Bronchial epithelial cell (primary cell): ENCODE measurements around the gene PIP5K1C. TPM values are rescaled to one million over a fixed set of nuclear protein-coding genes. Genes with fewer than 3 reads are reported as not detected.

Experiments used
- DNase-seq: peaks from one replicate; pipeline ENCODE4 v3.0.0-alpha.2; 2010; ENCODE audit warnings: low read depth
- FAIRE-seq: peaks from 2 replicates; lab custom pipeline; 2011; peaks lifted over from hg19 to GRCh38; lab: Jason Lieb, UNC
- H3K27me3 ChIP-seq: 2 replicates; pipeline ENCODE4 v1.5.1; 2011; ENCODE audit warnings: low read length; ENCODE audit not compliant: control insufficient read depth, insufficient read depth
- H3K36me3 ChIP-seq: 2 replicates; pipeline ENCODE4 v1.5.1; 2011; ENCODE audit warnings: low read length; ENCODE audit not compliant: control insufficient read depth, insufficient read depth
- H3K4me3 ChIP-seq: 2 replicates; pipeline ENCODE4 v1.5.1; 2011; ENCODE audit warnings: mild to moderate bottlenecking, low read depth, low read length, control low read depth
- total RNA-seq: library from RNA; depleted of rRNA; stranded (reverse); fragments of >200 nt; gene quantifications from 2 replicates; pipeline ENCODE4 v1.2.1, GENCODE V29; 2014
- TF ChIP-seq, protein P1 (sequence below): IDR thresholded peaks from 2 replicates; pipeline ENCODE4 v1.5.1; 2011; ENCODE audit warnings: mild to moderate bottlenecking, moderate library complexity, low read length, control low read depth, inconsistent platforms; ENCODE audit not compliant: insufficient read depth, severe bottlenecking

The PIP5K1C gene
- total RNA-seq, 1 donor from 2014 or later = 6.3 TPM

DNA sequence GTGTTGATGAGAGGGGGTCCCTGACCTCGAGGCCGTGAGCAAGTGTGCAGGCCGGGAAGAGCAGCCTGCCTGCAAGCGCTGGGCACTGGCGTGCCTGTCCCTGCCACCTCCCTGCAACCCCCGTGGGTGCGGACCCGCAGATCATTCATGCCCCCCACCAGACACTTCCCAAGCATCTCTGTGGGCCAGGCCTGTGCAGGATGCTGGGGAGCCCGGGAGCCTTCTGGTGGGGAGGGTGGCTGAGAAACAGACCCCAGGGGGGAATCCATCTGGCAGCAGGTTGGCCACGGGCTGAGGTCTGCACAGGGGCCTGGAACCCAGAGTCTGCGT lies 55.2 kb downstream of the PIP5K1C start:
- peaks cover 5% of the 10 kb centered on the region for H3K36me3 ChIP-seq
- FAIRE-seq (peak; percentile 32), DNase-seq (no peak)
- no peaks in the 10 kb centered on the region for H3K27me3 ChIP-seq
- TF ChIP-seq, protein P1, sequence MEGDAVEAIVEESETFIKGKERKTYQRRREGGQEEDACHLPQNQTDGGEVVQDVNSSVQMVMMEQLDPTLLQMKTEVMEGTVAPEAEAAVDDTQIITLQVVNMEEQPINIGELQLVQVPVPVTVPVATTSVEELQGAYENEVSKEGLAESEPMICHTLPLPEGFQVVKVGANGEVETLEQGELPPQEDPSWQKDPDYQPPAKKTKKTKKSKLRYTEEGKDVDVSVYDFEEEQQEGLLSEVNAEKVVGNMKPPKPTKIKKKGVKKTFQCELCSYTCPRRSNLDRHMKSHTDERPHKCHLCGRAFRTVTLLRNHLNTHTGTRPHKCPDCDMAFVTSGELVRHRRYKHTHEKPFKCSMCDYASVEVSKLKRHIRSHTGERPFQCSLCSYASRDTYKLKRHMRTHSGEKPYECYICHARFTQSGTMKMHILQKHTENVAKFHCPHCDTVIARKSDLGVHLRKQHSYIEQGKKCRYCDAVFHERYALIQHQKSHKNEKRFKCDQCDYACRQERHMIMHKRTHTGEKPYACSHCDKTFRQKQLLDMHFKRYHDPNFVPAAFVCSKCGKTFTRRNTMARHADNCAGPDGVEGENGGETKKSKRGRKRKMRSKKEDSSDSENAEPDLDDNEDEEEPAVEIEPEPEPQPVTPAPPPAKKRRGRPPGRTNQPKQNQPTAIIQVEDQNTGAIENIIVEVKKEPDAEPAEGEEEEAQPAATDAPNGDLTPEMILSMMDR = no peak
- no peak overlapping the region for H3K4me3 ChIP-seq

GRCh38 chr19:3644351-3645066 lies 55.8 kb downstream of the PIP5K1C start:
- Histone ChIP-seq H3K36me3 (peaks cover 5% of the 10 kb centered on the region), H3K4me3 (no peak overlapping the region), H3K27me3 (no peaks in the 10 kb centered on the region)
- TF ChIP-seq, protein P1 = no peak
- FAIRE-seq (no peak), DNase-seq (no peak)

DNA sequence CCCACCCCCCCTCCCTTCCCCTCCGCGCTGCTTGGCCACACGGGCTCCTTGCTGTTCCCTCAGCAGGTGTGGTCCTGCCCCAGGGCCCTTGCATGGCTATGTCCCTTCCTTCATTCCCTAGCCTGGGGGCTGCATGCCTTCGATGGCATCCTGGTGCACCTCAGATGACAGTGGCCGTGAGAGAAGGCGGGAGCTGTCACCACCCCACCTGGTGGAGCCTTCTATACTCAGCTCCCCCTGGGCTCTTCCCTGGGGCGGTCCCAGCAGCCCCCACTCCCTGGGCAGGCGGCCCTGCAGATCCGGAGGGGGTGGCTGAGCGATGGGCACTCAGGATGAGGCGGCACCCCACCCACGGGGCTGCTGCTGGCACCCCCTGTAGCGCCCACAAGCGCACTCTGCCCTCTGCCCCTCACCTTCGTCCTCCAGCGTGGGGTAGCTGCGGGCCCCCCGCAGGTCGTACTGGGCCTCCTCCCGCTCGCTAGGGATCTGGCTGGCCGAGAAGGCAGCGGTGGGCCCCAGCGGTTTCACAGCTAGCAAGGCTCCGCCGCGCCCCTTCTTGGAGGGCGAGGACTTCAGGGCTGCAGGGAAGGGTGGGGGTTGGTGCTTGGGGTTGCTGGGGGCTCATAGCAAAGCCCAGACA lies 56.5 kb downstream of the PIP5K1C start:
- FAIRE-seq = no peak
- Histone ChIP-seq H3K36me3 (peaks cover 8% of the 10 kb centered on the region), H3K4me3 (no peak overlapping the region), H3K27me3 (no peaks in the 10 kb centered on the region)
- TF ChIP-seq, protein P1 = no peak
- no peak for DNase-seq

- peaks cover 8% of the 10 kb centered on the region for H3K36me3 ChIP-seq
- TF ChIP-seq, protein P1 = no peak
- FAIRE-seq (no peak), DNase-seq (peak; percentile 10)
- H3K27me3 ChIP-seq = no peaks in the 10 kb centered on the region
- no peak overlapping the region for H3K4me3 ChIP-seq
Measured at GRCh38 chr19:3642987-3643673, 57.1 kb downstream of the PIP5K1C start.

- FAIRE-seq (no peak), DNase-seq (no peak)
- no peak overlapping the region for H3K4me3 ChIP-seq
- TF ChIP-seq, protein P1 = no peak
- H3K27me3 ChIP-seq = no peaks in the 10 kb centered on the region
- peaks cover 8% of the 10 kb centered on the region for H3K36me3 ChIP-seq
Measured at GRCh38 chr19:3642296-3642695, 58.0 kb downstream of the PIP5K1C start.
